SH-SY5Y (cell line): ENCODE results near the gene KCNN2.

ENCODE experiments used
- GATA2 ChIP-seq: IDR thresholded peaks from 2 replicates; pipeline ENCODE4 v1.6.1; 2011; ENCODE audit warnings: mild to moderate bottlenecking, low read depth, low read length
- GATA3 ChIP-seq: IDR thresholded peaks from 2 replicates; pipeline ENCODE4 v1.6.1; 2011; ENCODE audit warnings: low read depth, mild to moderate bottlenecking, low read length, moderate library complexity

DNA sequence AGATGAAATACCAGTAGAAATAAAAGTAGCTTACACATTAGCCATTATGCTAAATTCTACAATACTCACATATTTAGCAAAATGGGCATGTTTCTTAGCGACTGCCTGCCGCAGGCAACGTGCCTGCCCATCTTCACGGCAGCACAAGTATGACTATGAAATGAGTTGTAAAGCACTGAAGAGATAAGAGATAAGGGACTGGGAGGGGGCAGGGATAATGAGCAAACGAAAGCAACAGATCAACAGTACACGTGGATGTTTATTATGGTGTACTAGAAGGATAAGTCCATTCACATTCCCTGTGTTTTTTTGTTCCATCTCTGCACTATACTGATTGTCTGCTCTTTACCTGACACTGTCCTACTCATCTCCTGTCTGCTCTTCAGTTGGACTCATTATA lies 44.1 kb upstream of the KCNN2 start:
- TF ChIP-seq GATA2 (no peak), GATA3 (no peak)
